ENCODE data around the gene GRB14.

Gene GRB14

GRCh38 chr2:164449706-164450105 is 171.6 kb downstream of the GRB14 start:
- POLR2A ChIA-PET: no interaction called here

GRCh38 chr2:164447660-164448059 is 173.6 kb downstream of the GRB14 start:
- no peak overlapping the region for H3K4me3 ChIP-seq (ENCODE audit: low read depth, low read length)
- TF ChIP-seq CTCF (IDR thresholded peaks at IDR 0.05; ENCODE audit: insufficient read depth, low read length, missing control alignments): no peak
- POLR2A ChIA-PET: no interaction called here
- DNase-seq (ENCODE audit: low read depth, low spot score): no peak
- CTCF ChIA-PET: no interaction called here

More at GRCh38 chr2:164449706-164450105, 171.6 kb downstream of the GRB14 start:
- CTCF ChIA-PET: no interaction called here
- no peak for TF ChIP-seq CTCF (IDR thresholded peaks at IDR 0.05; ENCODE audit: insufficient read depth, low read length, missing control alignments)
- H3K4me3 ChIP-seq (ENCODE audit: low read depth, low read length): no peak overlapping the region
- DNase-seq (ENCODE audit: low read depth, low spot score): no peak
